CD4-positive, CD25-positive, alpha-beta regulatory T cell (primary cell): Measurements from ENCODE around the gene FBP1. TPM values are rescaled to one million over a fixed set of nuclear protein-coding genes. Genes with fewer than 3 reads are reported as not detected.

Experiments
- ATAC-seq, 2 donors: fragments of 150-1000 bp; cut with Tn5 transposase; one replicate each; pipeline ENCODE4 v1.10.0; 2021; ENCODE audit warnings: low read depth in 2 of 2, moderate number of reproducible peaks in 2 of 2, moderate library complexity in 1 of 2
- DNase-seq, 3 donors: peaks; one replicate each; pipeline versions ENCODE4 v3.0.0 to v3.0.0-alpha.2; 2012 to 2022; ENCODE audit warnings: mixed read lengths in 1 of 3
- H3K27ac ChIP-seq: one replicate; pipeline ENCODE4 v1.7.0; 2013; ENCODE audit warnings: mild to moderate bottlenecking, low read length; ENCODE audit not compliant: insufficient read depth, poor library complexity, severe bottlenecking
- H3K27me3 ChIP-seq: one replicate; pipeline ENCODE4 v1.7.0; 2013; ENCODE audit warnings: low read length; ENCODE audit not compliant: control insufficient read depth, insufficient read depth
- H3K36me3 ChIP-seq: one replicate; pipeline ENCODE4 v1.7.0; 2013; ENCODE audit warnings: mild to moderate bottlenecking, low read length, moderate library complexity; ENCODE audit not compliant: control insufficient read depth, insufficient read depth
- H3K4me1 ChIP-seq: 2 replicates; pipeline ENCODE4 v1.7.0; 2013; ENCODE audit warnings: mild to moderate bottlenecking, low read length; ENCODE audit not compliant: insufficient read depth, control insufficient read depth, poor library complexity, severe bottlenecking
- H3K4me3 ChIP-seq: one replicate; pipeline ENCODE4 v1.7.0; 2013; ENCODE audit warnings: low read depth, mild to moderate bottlenecking, low read length, moderate library complexity
- H3K9me3 ChIP-seq, 2 experiments: 1 replicate in 1 of 2; 2 replicates in 1 of 2; pipeline ENCODE4 v1.7.0; 2013; ENCODE audit warnings: low read length in 2 of 2, mild to moderate bottlenecking in 1 of 2, moderate library complexity in 1 of 2; ENCODE audit not compliant: control insufficient read depth in 2 of 2
- H3K27ac Mint-ChIP-seq, 3 donors: one replicate each; pipeline ENCODE4 v1.8.0; 2020 to 2022; ENCODE audit warnings: mild to moderate bottlenecking in 3 of 3, mixed read lengths in 3 of 3, moderate library complexity in 2 of 3
- H3K27me3 Mint-ChIP-seq: one replicate; pipeline ENCODE4 v1.8.0; 2022; ENCODE audit warnings: mild to moderate bottlenecking, mixed read lengths
- H3K36me3 Mint-ChIP-seq: one replicate; pipeline ENCODE4 v1.8.0; 2020; ENCODE audit warnings: mixed read lengths
- H3K4me1 Mint-ChIP-seq, 4 donors: one replicate each; pipeline ENCODE4 v1.8.0; 2020 to 2022; ENCODE audit warnings: mixed read lengths in 4 of 4, mild to moderate bottlenecking in 1 of 4
- H3K4me3 Mint-ChIP-seq, 4 donors: one replicate each; pipeline ENCODE4 v1.8.0; 2020 to 2022; ENCODE audit warnings: mild to moderate bottlenecking in 4 of 4, mixed read lengths in 4 of 4, moderate library complexity in 3 of 4
- H3K9me3 Mint-ChIP-seq, 7 donors: one replicate each; pipeline ENCODE4 v1.8.0; 2020 to 2022; ENCODE audit warnings: mixed read lengths in 7 of 7, mild to moderate bottlenecking in 3 of 7, moderate library complexity in 2 of 7
- polyA plus RNA-seq, 4 donors: library from polyadenylated mRNA; unstranded; fragments of 300-500 nt; fragmentation: Illumina TruSeq; gene quantifications; one replicate each; pipeline ENCODE4 v1.2.3, GENCODE V29; 2021
- total RNA-seq: library from RNA; stranded (reverse); gene quantifications from one replicate; pipeline ENCODE4 v1.2.3, GENCODE V29; 2022

The FBP1 gene
- total and polyA plus RNA-seq, 5 donors from 2014 or later, result 0.42 to 9.2 (median 4.8) TPM

DNA sequence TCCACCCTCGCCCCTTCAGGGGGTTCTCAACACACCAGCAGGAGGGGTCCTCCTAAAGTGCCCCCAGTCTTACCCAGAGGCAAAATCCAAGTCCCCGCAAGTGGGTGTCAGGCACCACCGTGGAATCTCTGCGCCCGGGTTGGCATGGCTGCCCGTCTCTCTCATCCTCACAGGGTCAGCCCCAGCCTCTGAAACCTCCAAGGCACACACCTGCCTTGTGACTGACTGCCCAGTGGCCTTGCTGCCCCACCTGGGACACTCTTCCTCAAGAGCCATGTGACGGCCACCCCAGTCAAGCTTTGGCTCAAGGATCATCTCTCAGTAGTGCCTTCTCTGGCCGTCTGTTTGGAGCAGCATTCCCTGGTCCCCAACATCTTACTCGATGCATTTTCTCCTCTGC lies 50.6 kb downstream of the FBP1 start:
- no peak overlapping the region for H3K27ac ChIP-seq
- H3K27me3 ChIP-seq, result no peaks in the 10 kb centered on the region
- Mint-ChIP-seq H3K4me1 (peaks cover 4 to 24% (median 7%) of the 10 kb centered on the region in 4 donors), H3K36me3 (no peaks in the 10 kb centered on the region), H3K9me3 (peaks cover 0 to 1% (median 0%) of the 10 kb centered on the region in 7 donors), H3K27me3 (peaks cover 20% of the 10 kb centered on the region), H3K4me3 (no peak overlapping the region), H3K27ac (no peak overlapping the region)
- H3K4me1 ChIP-seq, result peaks cover 4% of the 10 kb centered on the region
- DNase-seq (no peak), ATAC-seq (no peak)
- H3K4me3 ChIP-seq, result no peak overlapping the region
- no peaks in the 10 kb centered on the region for H3K36me3 ChIP-seq
- no peaks in the 10 kb centered on the region for H3K9me3 ChIP-seq

DNA sequence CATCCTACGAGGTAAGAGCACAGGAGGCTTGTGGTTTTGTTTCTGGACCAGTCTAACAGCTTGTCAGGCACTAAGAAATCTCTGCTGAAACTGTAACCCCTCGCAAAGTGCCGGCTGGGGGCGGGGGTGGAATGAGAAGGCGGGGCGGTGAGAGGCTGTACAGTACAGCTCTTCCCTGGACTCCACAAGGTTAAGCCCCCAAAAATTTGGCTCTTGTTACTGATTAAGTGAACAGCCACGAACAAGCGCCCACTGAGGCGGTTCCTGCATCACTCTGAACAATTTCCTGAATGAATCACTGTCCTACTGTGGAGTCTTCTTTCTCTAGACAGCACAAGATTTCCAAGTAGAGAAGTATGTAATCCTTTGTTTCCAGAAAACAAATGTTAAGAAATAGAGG lies 52.5 kb downstream of the FBP1 start:
- Mint-ChIP-seq H3K27ac (peak overlapping the region in 1 of 3 donors; percentile 20), H3K4me1 (peaks cover 4 to 24% (median 7%) of the 10 kb centered on the region in 4 donors), H3K4me3 (peak overlapping the region in 2 of 4 donors; percentile 15 to 33), H3K9me3 (peaks cover 0 to 1% (median 0%) of the 10 kb centered on the region in 7 donors), H3K27me3 (peaks cover 14% of the 10 kb centered on the region), H3K36me3 (no peaks in the 10 kb centered on the region)
- no peaks in the 10 kb centered on the region for H3K27me3 ChIP-seq
- no peak overlapping the region for H3K27ac ChIP-seq
- no peak for DNase-seq
- no peak for ATAC-seq
- H3K4me3 ChIP-seq, result no peak overlapping the region
- no peaks in the 10 kb centered on the region for H3K9me3 ChIP-seq
- no peaks in the 10 kb centered on the region for H3K36me3 ChIP-seq
- peaks cover 4% of the 10 kb centered on the region for H3K4me1 ChIP-seq

DNA sequence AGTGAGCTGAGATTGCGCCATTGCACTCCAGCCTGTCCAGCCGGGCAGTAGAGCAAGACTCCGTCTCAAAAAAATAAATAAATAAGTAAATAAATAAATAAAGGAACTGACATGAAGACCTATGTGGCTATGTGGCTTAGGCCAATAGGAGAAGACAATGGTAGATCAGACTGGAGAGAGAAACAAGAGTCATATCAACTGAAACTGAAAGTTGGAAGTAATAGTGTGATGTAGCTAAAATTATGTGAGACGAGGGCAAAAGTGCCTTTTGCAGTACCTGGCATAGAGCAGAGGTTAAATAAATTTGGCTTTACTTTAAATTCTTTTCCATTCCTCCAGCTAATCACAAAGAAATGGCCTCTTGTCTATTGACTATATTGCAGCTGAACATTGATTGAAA lies 53.0 kb downstream of the FBP1 start:
- no peak for ATAC-seq
- Mint-ChIP-seq H3K4me1 (peaks cover 4 to 24% (median 7%) of the 10 kb centered on the region in 4 donors), H3K27ac (peak overlapping the region in 1 of 3 donors; percentile 29), H3K27me3 (peaks cover 14% of the 10 kb centered on the region), H3K9me3 (peaks cover 0 to 1% (median 0%) of the 10 kb centered on the region in 7 donors), H3K36me3 (no peaks in the 10 kb centered on the region), H3K4me3 (peak overlapping the region in 2 of 4 donors; percentile 15 to 33)
- Histone ChIP-seq H3K4me3 (peak overlapping the region; percentile 48), H3K27me3 (no peaks in the 10 kb centered on the region), H3K36me3 (no peaks in the 10 kb centered on the region), H3K9me3 (no peaks in the 10 kb centered on the region), H3K27ac (no peak overlapping the region), H3K4me1 (peaks cover 4% of the 10 kb centered on the region)
- peak in 1 of 3 donors; percentile 53 for DNase-seq

DNA sequence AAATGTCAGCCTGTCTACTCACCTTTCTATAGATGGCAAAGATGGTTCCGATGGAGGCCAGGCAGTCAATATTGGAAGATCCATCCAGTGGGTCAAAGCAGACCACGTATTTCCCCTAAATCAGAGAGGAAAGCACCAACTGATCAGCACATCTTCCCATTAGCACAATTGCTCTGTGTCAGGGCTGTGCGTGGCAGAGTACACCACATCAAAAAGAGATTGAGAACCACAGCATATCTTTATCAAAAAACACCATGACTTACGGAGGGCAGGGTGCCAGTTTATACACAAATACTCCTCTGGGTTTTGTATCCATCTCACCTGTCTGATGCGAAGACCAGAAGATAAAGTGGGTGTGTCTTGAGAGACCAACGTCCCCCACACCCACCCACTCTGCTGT lies 54.8 kb downstream of the FBP1 start:
- no peaks in the 10 kb centered on the region for H3K9me3 ChIP-seq
- Mint-ChIP-seq H3K27ac (peak overlapping the region in 1 of 3 donors; percentile 6), H3K36me3 (no peaks in the 10 kb centered on the region), H3K9me3 (peaks cover 0 to 1% (median 0%) of the 10 kb centered on the region in 7 donors), H3K4me1 (peaks cover 4 to 24% (median 7%) of the 10 kb centered on the region in 4 donors), H3K27me3 (peaks cover 18% of the 10 kb centered on the region), H3K4me3 (no peak overlapping the region)
- DNase-seq (peak in 1 of 3 donors; percentile 55), ATAC-seq (peak in 1 of 2 donors; percentile 62)
- peaks cover 4% of the 10 kb centered on the region for H3K4me1 ChIP-seq
- no peaks in the 10 kb centered on the region for H3K27me3 ChIP-seq
- no peak overlapping the region for H3K27ac ChIP-seq
- no peak overlapping the region for H3K4me3 ChIP-seq
- H3K36me3 ChIP-seq, result no peaks in the 10 kb centered on the region

DNA sequence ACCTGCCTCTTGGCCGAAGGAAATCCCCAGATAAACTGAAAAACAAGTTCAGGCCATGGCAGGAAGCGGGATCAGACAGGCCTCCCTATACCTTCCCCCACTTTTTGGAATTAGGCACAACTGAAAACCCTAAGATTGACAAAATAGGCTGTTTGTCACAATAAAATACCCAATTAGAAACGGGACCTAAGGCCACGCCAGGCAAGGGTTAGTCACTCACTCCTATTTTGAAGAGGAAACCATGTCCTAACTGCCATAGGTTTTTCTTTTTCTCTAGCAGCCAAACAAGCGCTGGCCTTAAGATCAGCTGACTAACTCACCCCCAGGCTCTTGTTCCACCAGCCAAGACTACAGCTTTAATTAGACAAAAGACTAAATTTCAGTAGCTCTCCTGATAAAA lies 57.6 kb downstream of the FBP1 start:
- no peaks in the 10 kb centered on the region for H3K36me3 ChIP-seq
- Mint-ChIP-seq H3K4me3 (no peak overlapping the region), H3K36me3 (no peaks in the 10 kb centered on the region), H3K27me3 (peaks cover 10% of the 10 kb centered on the region), H3K4me1 (peaks cover 2 to 19% (median 7%) of the 10 kb centered on the region in 4 donors), H3K27ac (no peak overlapping the region), H3K9me3 (peaks cover 0 to 1% (median 0%) of the 10 kb centered on the region in 7 donors)
- no peaks in the 10 kb centered on the region for H3K9me3 ChIP-seq
- no peak overlapping the region for H3K27ac ChIP-seq
- no peak overlapping the region for H3K4me3 ChIP-seq
- DNase-seq (no peak), ATAC-seq (no peak)
- peaks cover 4% of the 10 kb centered on the region for H3K4me1 ChIP-seq
- H3K27me3 ChIP-seq, result no peaks in the 10 kb centered on the region

DNA sequence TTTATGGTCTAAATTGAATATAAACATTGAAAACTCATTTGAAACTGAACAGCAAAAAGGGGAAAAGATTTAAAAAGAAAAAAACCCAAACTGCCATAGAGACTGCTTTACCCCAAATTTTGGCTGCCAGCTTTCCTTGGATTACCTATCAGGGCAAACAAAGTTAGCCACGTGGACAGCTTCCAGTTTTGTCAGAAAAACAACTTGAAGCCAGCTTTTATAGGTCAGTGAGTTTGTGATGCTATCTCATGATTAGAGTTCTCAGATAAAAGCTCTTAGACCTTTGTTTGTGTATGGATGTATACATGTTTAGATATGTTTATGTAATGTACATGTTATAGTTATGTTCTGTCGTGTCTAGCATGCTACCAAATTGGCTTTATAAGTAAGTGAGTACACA lies 61.7 kb downstream of the FBP1 start:
- peaks cover 0 to 1% (median 0%) of the 10 kb centered on the region in 7 donors for H3K9me3 Mint-ChIP-seq
- no peak overlapping the region for H3K4me3 ChIP-seq
- H3K27me3 ChIP-seq, result peaks cover 4% of the 10 kb centered on the region
- H3K4me3 Mint-ChIP-seq, result no peak overlapping the region
- DNase-seq (no peak), ATAC-seq (no peak)
- peak overlapping the region in 1 of 3 donors; percentile 30 for H3K27ac Mint-ChIP-seq
- H3K36me3 ChIP-seq, result no peaks in the 10 kb centered on the region
- H3K27me3 Mint-ChIP-seq, result peaks cover 24% of the 10 kb centered on the region
- H3K4me1 Mint-ChIP-seq, result no peaks in the 10 kb centered on the region
- no peaks in the 10 kb centered on the region for H3K4me1 ChIP-seq
- no peaks in the 10 kb centered on the region for H3K9me3 ChIP-seq
- H3K36me3 Mint-ChIP-seq, result no peaks in the 10 kb centered on the region
- H3K27ac ChIP-seq, result no peak overlapping the region

DNA sequence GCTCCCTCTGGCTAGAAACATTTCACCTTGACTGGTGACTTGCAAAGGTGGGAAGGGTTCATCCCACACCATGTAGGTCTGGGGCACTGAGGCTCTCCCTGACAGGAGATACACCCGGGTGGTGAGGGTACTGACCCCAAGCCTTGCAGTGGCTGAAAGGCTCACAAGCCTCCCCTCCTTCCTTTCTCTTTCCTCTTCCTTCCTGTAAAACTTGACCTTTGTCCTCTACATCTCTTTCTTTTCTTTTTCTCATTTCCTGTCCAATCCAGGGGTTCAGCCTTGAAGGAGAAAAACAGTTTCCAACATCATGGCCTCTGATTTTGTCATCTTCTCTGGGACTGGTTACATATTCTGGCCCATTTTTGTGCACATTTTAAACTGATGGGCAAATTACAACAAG lies 62.3 kb downstream of the FBP1 start:
- Histone ChIP-seq H3K4me1 (no peaks in the 10 kb centered on the region), H3K4me3 (no peak overlapping the region), H3K36me3 (no peaks in the 10 kb centered on the region), H3K9me3 (no peaks in the 10 kb centered on the region), H3K27ac (no peak overlapping the region), H3K27me3 (peaks cover 7% of the 10 kb centered on the region)
- Mint-ChIP-seq H3K9me3 (peaks cover 0 to 1% (median 0%) of the 10 kb centered on the region in 7 donors), H3K4me3 (no peak overlapping the region), H3K36me3 (no peaks in the 10 kb centered on the region), H3K4me1 (no peaks in the 10 kb centered on the region), H3K27ac (peak overlapping the region in 1 of 3 donors; percentile 30), H3K27me3 (peaks cover 28% of the 10 kb centered on the region)
- DNase-seq (no peak), ATAC-seq (no peak)

- Histone ChIP-seq H3K4me1 (no peaks in the 10 kb centered on the region), H3K9me3 (no peaks in the 10 kb centered on the region), H3K27me3 (peaks cover 7% of the 10 kb centered on the region), H3K36me3 (no peaks in the 10 kb centered on the region), H3K4me3 (no peak overlapping the region), H3K27ac (no peak overlapping the region)
- ATAC-seq (no peak), DNase-seq (no peak)
- Mint-ChIP-seq H3K4me3 (no peak overlapping the region), H3K9me3 (peaks cover 0 to 1% (median 0%) of the 10 kb centered on the region in 7 donors), H3K4me1 (no peaks in the 10 kb centered on the region), H3K36me3 (no peaks in the 10 kb centered on the region), H3K27ac (no peak overlapping the region), H3K27me3 (peaks cover 28% of the 10 kb centered on the region)
Measured at GRCh38 chr9:94576131-94576530, 63.2 kb downstream of the FBP1 start.
